ENCODE results near the gene SLC40A1.

- TF ChIP-seq CTCF (IDR thresholded peaks at IDR 0.05) (no peak), EP300 (IDR thresholded peaks at IDR 0.05) (no peak), POLR2AphosphoS5 (IDR thresholded peaks at IDR 0.05) (no peak), POLR2A (IDR thresholded peaks at IDR 0.05) (no peak)
Observed at GRCh38 chr2:189581354-189582139, 961 bp upstream of the SLC40A1 start.

All from sigmoid colon (tissue), 4 donors.